Mammary epithelial cell (primary cell): ENCODE measurements around the gene HPSE2.

Experiments used
- EZH2 ChIP-seq: IDR thresholded peaks from 2 replicates; pipeline ENCODE4 v1.6.1; 2012; ENCODE audit warnings: low read length, inconsistent platforms, borderline replicate concordance
- TF ChIP-seq, protein P1 (sequence below), 2 donors: IDR thresholded peaks in 1 of 2; conservative IDR thresholded peaks in 1 of 2; 2 replicates each; pipeline ENCODE4 v1.5.1; 2011 to 2012; ENCODE audit warnings: inconsistent platforms in 2 of 2, low read length in 2 of 2, mild to moderate bottlenecking in 2 of 2, control low read depth in 1 of 2, low read depth in 1 of 2; ENCODE audit not compliant: insufficient read depth in 1 of 2; ENCODE audit errors: extremely low read depth in 1 of 2

DNA sequence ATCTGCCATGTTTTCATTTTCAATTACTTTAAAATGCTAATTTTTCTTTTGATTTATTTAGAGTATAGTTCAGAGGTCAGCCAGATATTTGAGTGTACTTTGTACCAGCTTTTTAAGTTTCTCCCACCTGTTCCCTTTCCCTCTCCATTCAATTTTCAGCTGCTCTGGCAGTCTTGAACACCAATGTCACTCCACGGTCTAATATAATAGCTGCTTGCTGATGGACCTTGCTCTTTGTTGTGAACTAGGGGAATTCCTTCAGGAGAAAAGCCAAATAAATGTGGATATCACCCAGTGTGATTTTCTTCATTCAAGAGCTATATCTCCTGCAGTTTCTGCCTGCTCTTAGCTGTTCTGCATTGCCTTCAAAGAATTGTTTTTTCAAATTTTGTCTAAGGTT, 785.0 kb downstream of the HPSE2 start:
- TF ChIP-seq, protein P1, sequence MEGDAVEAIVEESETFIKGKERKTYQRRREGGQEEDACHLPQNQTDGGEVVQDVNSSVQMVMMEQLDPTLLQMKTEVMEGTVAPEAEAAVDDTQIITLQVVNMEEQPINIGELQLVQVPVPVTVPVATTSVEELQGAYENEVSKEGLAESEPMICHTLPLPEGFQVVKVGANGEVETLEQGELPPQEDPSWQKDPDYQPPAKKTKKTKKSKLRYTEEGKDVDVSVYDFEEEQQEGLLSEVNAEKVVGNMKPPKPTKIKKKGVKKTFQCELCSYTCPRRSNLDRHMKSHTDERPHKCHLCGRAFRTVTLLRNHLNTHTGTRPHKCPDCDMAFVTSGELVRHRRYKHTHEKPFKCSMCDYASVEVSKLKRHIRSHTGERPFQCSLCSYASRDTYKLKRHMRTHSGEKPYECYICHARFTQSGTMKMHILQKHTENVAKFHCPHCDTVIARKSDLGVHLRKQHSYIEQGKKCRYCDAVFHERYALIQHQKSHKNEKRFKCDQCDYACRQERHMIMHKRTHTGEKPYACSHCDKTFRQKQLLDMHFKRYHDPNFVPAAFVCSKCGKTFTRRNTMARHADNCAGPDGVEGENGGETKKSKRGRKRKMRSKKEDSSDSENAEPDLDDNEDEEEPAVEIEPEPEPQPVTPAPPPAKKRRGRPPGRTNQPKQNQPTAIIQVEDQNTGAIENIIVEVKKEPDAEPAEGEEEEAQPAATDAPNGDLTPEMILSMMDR (conservative IDR thresholded peaks at IDR 0.05 in 1 of 2, IDR thresholded peaks at IDR 0.05 in 1 of 2; ENCODE audit: extremely low read depth in 1 of 2, insufficient read depth in 1 of 2, low read depth in 1 of 2, low read length in 2 of 2) = no peak
- no peak for TF ChIP-seq EZH2
